B cell (primary cell): ENCODE results near the gene MRPS6. TPM values are rescaled to one million over a fixed set of nuclear protein-coding genes. Genes with fewer than 3 reads are reported as not detected.

Experiments used
- ATAC-seq: fragments of 200-7000 bp; cut with Tn5 transposase; one replicate; pipeline ENCODE4 v1.10.0; 2021; ENCODE audit warnings: low read depth, mild to moderate bottlenecking, moderate number of reproducible peaks, moderate library complexity
- CTCF ChIA-PET: fragments of 350-600 bp; sonication (Branson Sonifier 250); formaldehyde crosslinking; loops from one replicate; lab custom pipeline; 2021; ENCODE audit warnings: antibody characterized with exemption, inconsistent platforms; lab: Charles Lee
- POLR2A ChIA-PET: fragments of 350-600 bp; sonication (Branson Sonifier 250); formaldehyde crosslinking; loops from one replicate; lab custom pipeline; 2021; ENCODE audit warnings: antibody characterized with exemption; lab: Charles Lee
- DNase-seq: peaks from one replicate; pipeline ENCODE4 v3.0.0; 2013
- H2AFZ ChIP-seq: 2 replicates; pipeline ENCODE4 v1.6.1; 2012; ENCODE audit warnings: mild to moderate bottlenecking, low read depth, low read length; ENCODE audit not compliant: insufficient read depth, poor library complexity, severe bottlenecking
- H3K27ac ChIP-seq, 2 donors: 1 replicate in 1 of 2; 2 replicates in 1 of 2; pipeline ENCODE4 v1.5.1; 2012 to 2013; ENCODE audit warnings: low read length in 2 of 2, mild to moderate bottlenecking in 2 of 2, moderate library complexity in 1 of 2
- H3K27me3 ChIP-seq, 4 experiments: fragments of 200-600 bp in 1 of 4; sonication (generic) in 1 of 4; replicated peaks in 1 of 4; 1 replicate in 2 of 4; 2 replicates in 2 of 4; pipeline versions ENCODE4 v1.6.1 to v1.7.0; 2013 to 2016; ENCODE audit warnings: low read length in 3 of 4, mild to moderate bottlenecking in 2 of 4, mixed read lengths in 1 of 4, moderate library complexity in 1 of 4; ENCODE audit not compliant: insufficient read depth in 4 of 4, control insufficient read depth in 3 of 4; ENCODE audit errors: control extremely low read depth in 1 of 4
- H3K36me3 ChIP-seq, 2 experiments: replicated peaks in 1 of 2; 1 replicate in 1 of 2; 2 replicates in 1 of 2; pipeline versions ENCODE4 v1.6.1 to v1.7.1; 2013; ENCODE audit warnings: low read length in 1 of 2; ENCODE audit not compliant: insufficient read depth in 2 of 2, control insufficient read depth in 1 of 2; ENCODE audit errors: control extremely low read depth in 1 of 2, extremely low read depth in 1 of 2
- H3K4me1 ChIP-seq, 2 donors: fragments of 200-600 bp in 1 of 2; sonication (generic) in 1 of 2; 1 replicate in 1 of 2; 2 replicates in 1 of 2; pipeline versions ENCODE4 v1.5.1 to v1.6.1; 2013 to 2017; ENCODE audit warnings: low read length in 2 of 2; ENCODE audit not compliant: control insufficient read depth in 2 of 2, insufficient read depth in 2 of 2
- H3K4me2 ChIP-seq: replicated peaks from 2 replicates; pipeline ENCODE3; 2012; ENCODE audit warnings: mild to moderate bottlenecking, low read depth, low read length; ENCODE audit not compliant: poor library complexity, severe bottlenecking
- H3K4me3 ChIP-seq, 5 experiments: fragments of 200-600 bp in 1 of 5; sonication (generic) in 1 of 5; 1 replicate in 3 of 5; 2 replicates in 2 of 5; pipeline versions ENCODE4 v1.5.1 to v1.7.0; 2011 to 2016; ENCODE audit warnings: low read length in 4 of 5, mild to moderate bottlenecking in 4 of 5, low read depth in 2 of 5, control low read depth in 1 of 5, moderate library complexity in 1 of 5; ENCODE audit not compliant: insufficient read depth in 1 of 5; ENCODE audit errors: control extremely low read depth in 1 of 5, extremely low read depth in 1 of 5
- H3K79me2 ChIP-seq: fragments of 200-600 bp; sonication (generic); one replicate; pipeline ENCODE4 v1.6.0; 2016; ENCODE audit warnings: low read length; ENCODE audit not compliant: control insufficient read depth, insufficient read depth
- H3K9ac ChIP-seq: fragments of 200-600 bp; sonication (generic); 2 replicates; pipeline ENCODE4 v1.6.1; 2017; ENCODE audit warnings: mild to moderate bottlenecking, low read length, moderate library complexity
- H3K9me3 ChIP-seq, 3 donors: one replicate each; pipeline versions ENCODE4 v1.6.1 to v1.7.1; 2013; ENCODE audit warnings: low read length in 2 of 3; ENCODE audit not compliant: control insufficient read depth in 2 of 3, insufficient read depth in 1 of 3; ENCODE audit errors: control extremely low read depth in 1 of 3
- H4K20me1 ChIP-seq: 2 replicates; pipeline ENCODE4 v1.6.0; 2012; ENCODE audit warnings: mild to moderate bottlenecking, low read length; ENCODE audit not compliant: insufficient read depth, control insufficient read depth, poor library complexity, severe bottlenecking
- H3K27ac Mint-ChIP-seq: one replicate; pipeline ENCODE4 v1.8.0; 2021; ENCODE audit warnings: mixed read lengths
- H3K27me3 Mint-ChIP-seq: one replicate; pipeline ENCODE4 v1.8.0; 2021; ENCODE audit warnings: mixed read lengths
- H3K4me1 Mint-ChIP-seq: one replicate; pipeline ENCODE4 v1.8.0; 2021; ENCODE audit warnings: mixed read lengths
- H3K4me3 Mint-ChIP-seq: one replicate; pipeline ENCODE4 v1.8.0; 2021; ENCODE audit warnings: mixed read lengths
- H3K9me3 Mint-ChIP-seq: one replicate; pipeline ENCODE4 v1.8.0; 2022; ENCODE audit warnings: mixed read lengths; ENCODE audit not compliant: insufficient read depth
- CTCF ChIP-seq: fragments of 200-600 bp; IDR thresholded peaks from one replicate; pipeline ENCODE4 v1.8.0; 2022; ENCODE audit warnings: antibody characterized with exemption, mild to moderate bottlenecking
- EZH2 ChIP-seq: IDR thresholded peaks from 2 replicates; pipeline ENCODE4 v1.6.1; 2012; ENCODE audit warnings: borderline replicate concordance, low read depth, mild to moderate bottlenecking, moderate library complexity, low read length; ENCODE audit not compliant: insufficient read depth, poor library complexity, severe bottlenecking
- WGBS: methylation state at CpG from one replicate; pipeline ENCODE4 v1.1.5; 2013; ENCODE audit warnings: missing lambda C conversion rate; ENCODE audit not compliant: insufficient coverage; 5-methylcytosine and 5-hydroxymethylcytosine counted together
- intact Hi-C: fragments of 100-400 bp; cut with micrococcal nuclease; formaldehyde crosslinking; loops from one replicate; pipeline ENCODE4 v1.10.0; 2022
- polyA plus RNA-seq: library from polyadenylated mRNA; depleted of rRNA; stranded (reverse); fragments of >200 nt; gene quantifications from 2 replicates; pipeline ENCODE4 v1.2.3, GENCODE V29; 2012
- total RNA-seq, 2 donors: library from RNA; stranded (reverse); fragments of 120-200 nt in 1 of 2; gene quantifications; 1 replicate in 1 of 2; 2 replicates in 1 of 2; pipeline versions ENCODE4 v1.2.3 to v1.2.4, GENCODE V29; 2013 to 2022

Gene MRPS6
- total and polyA plus RNA-seq, 2 donors (not counting 1 experiment from before 2014, with no cell fraction given), result 15.7 to 37.9 TPM

- DNase-seq, result no peak
- H3K27ac Mint-ChIP-seq, result peak overlapping the region; percentile 88
- peak overlapping the region; percentile 60 to 92 (median 79) for H3K4me3 ChIP-seq
Measured at GRCh38 chr21:34073749-34074282, 438 bp downstream of the MRPS6 start.

More at GRCh38 chr21:34073749-34074282, 438 bp downstream of the MRPS6 start:
- H3K36me3 ChIP-seq, result peaks cover 0 to 2% of the 10 kb centered on the region in 2 experiments
- no peaks in the 10 kb centered on the region for H3K9me3 ChIP-seq
- Mint-ChIP-seq H3K9me3 (no peaks in the 10 kb centered on the region), H3K27me3 (no peaks in the 10 kb centered on the region), H3K4me1 (peaks cover 50% of the 10 kb centered on the region), H3K4me3 (peak overlapping the region; percentile 92)
- H3K79me2 ChIP-seq, result peaks cover 43% of the 10 kb centered on the region
- H4K20me1 ChIP-seq, result peaks cover 29% of the 10 kb centered on the region
- H3K9ac ChIP-seq, result peak overlapping the region; percentile 73
- peak overlapping the region; percentile 51 to 69 for H3K27ac ChIP-seq
- under 1% methylated on average over 95 of the region's 95 CpGs for WGBS
- H2AFZ ChIP-seq, result peak overlapping the region; percentile 84
- intact Hi-C loops, result loop anchor here (1.0 to 10.0 kb wide), 8 partner anchors 54 to 1991 kb away; partner anchors contain the start of genes ATP5PO, ITSN1, RCAN1 and SETD4
- POLR2A ChIA-PET, result interaction anchor here (0.6 to 2.3 kb wide), 6 partner anchors 52 to 702 kb away, joined by 3 to 15 read pairs (median 4); no protein-coding TSS in a partner anchor
- peak; percentile 61 for ATAC-seq
- H3K27me3 ChIP-seq, result no peaks in the 10 kb centered on the region
- peaks cover 13 to 23% of the 10 kb centered on the region in 2 donors for H3K4me1 ChIP-seq
- CTCF ChIA-PET, result interaction anchor here (0.8 to 2.6 kb wide), 7 partner anchors 54 to 274 kb away, joined by 3 to 31 read pairs (median 5); no protein-coding TSS in a partner anchor
- H3K4me2 ChIP-seq, result peak overlapping the region; percentile 86
- no peak for TF ChIP-seq EZH2
- no peak for TF ChIP-seq CTCF
